A673 (cell line): ENCODE measurements around the gene GAMT. TPM values are rescaled to one million over a fixed set of nuclear protein-coding genes. Genes with fewer than 3 reads are reported as not detected.

ENCODE experiments used
- BruUV-seq: library from RNA; stranded (reverse); fragments of 400-500 nt; replicated peaks from 2 replicates; lab custom pipeline; 2021; lab: Mats Ljungman, UMichigan
- CTCF ChIA-PET: fragments of 300-600 bp; sonication (Branson Sonifier 250); formaldehyde crosslinking; loops from one replicate; lab custom pipeline; 2022; ENCODE audit warnings: antibody characterized with exemption; lab: Charles Lee
- POLR2A ChIA-PET: fragments of 300-600 bp; sonication (Branson Sonifier 250); formaldehyde crosslinking; loops from one replicate; lab custom pipeline; 2022; ENCODE audit warnings: antibody characterized with exemption; ENCODE audit not compliant: low non-redundant PET; lab: Charles Lee
- DNase-seq: peaks from one replicate; pipeline ENCODE4 v3.0.0-alpha.2; 2015; ENCODE audit warnings: low spot score
- H3K27ac ChIP-seq: fragments of 200-600 bp; sonication (generic); 2 replicates; pipeline ENCODE4 v1.5.1; 2016; ENCODE audit warnings: mixed run types, low read depth, mild to moderate bottlenecking, mixed read lengths, antibody characterized with exemption, low read length; ENCODE audit not compliant: poor library complexity, severe bottlenecking
- H3K27me3 ChIP-seq: fragments of 200-600 bp; sonication (generic); replicated peaks from 2 replicates; pipeline ENCODE4 v1.6.1; 2017; ENCODE audit warnings: mixed run types, low read depth, mild to moderate bottlenecking, mixed read lengths, antibody characterized with exemption, low read length; ENCODE audit not compliant: insufficient read depth, poor library complexity
- H3K36me3 ChIP-seq: fragments of 200-600 bp; sonication (generic); 2 replicates; pipeline ENCODE4 v1.6.1; 2016; ENCODE audit warnings: mixed run types, mild to moderate bottlenecking, mixed read lengths, antibody characterized with exemption, low read length; ENCODE audit not compliant: insufficient read depth, poor library complexity, severe bottlenecking
- H3K4me1 ChIP-seq: fragments of 200-600 bp; sonication (generic); 2 replicates; pipeline ENCODE4 v1.6.1; 2017; ENCODE audit warnings: mixed run types, mild to moderate bottlenecking, mixed read lengths, antibody characterized with exemption, low read length; ENCODE audit not compliant: insufficient read depth, poor library complexity, severe bottlenecking
- H3K4me3 ChIP-seq: fragments of 200-600 bp; sonication (generic); 2 replicates; pipeline ENCODE4 v1.5.1; 2016; ENCODE audit warnings: low read depth, mixed run types, mild to moderate bottlenecking, mixed read lengths, low read length; ENCODE audit not compliant: poor library complexity, severe bottlenecking
- H3K9me3 ChIP-seq: fragments of 200-600 bp; sonication (generic); 2 replicates; pipeline ENCODE4 v1.6.1; 2016; ENCODE audit warnings: mixed run types, low read depth, mild to moderate bottlenecking, mixed read lengths, antibody characterized with exemption, low read length; ENCODE audit not compliant: poor library complexity, severe bottlenecking
- EZH2 ChIP-seq: fragments of 200-600 bp; sonication (generic); IDR thresholded peaks from 2 replicates; pipeline ENCODE4 v1.6.1; 2017; ENCODE audit warnings: borderline replicate concordance, low read depth, mild to moderate bottlenecking, mixed read lengths, antibody characterized with exemption, low read length; ENCODE audit not compliant: poor library complexity, severe bottlenecking
- intact Hi-C: fragments of 100-400 bp; cut with micrococcal nuclease; formaldehyde crosslinking; loops from one replicate; pipeline ENCODE4 v1.10.0; 2022; ENCODE audit not compliant: unreplicated experiment
- total RNA-seq: library from RNA; stranded (reverse); gene quantifications from 2 replicates; pipeline ENCODE4 v1.2.3, GENCODE V29; 2021
- TF ChIP-seq, protein P1 (sequence below): fragments of 300-800, 200-600 bp; sonication (generic); conservative IDR thresholded peaks from 2 replicates; pipeline ENCODE4 v1.5.1; 2017; ENCODE audit warnings: low read depth, mild to moderate bottlenecking, antibody characterized with exemption, low read length, moderate library complexity, mixed read lengths

GAMT gene
- total RNA-seq, 1 experiment from 2014 or later = 18.8 TPM

DNA sequence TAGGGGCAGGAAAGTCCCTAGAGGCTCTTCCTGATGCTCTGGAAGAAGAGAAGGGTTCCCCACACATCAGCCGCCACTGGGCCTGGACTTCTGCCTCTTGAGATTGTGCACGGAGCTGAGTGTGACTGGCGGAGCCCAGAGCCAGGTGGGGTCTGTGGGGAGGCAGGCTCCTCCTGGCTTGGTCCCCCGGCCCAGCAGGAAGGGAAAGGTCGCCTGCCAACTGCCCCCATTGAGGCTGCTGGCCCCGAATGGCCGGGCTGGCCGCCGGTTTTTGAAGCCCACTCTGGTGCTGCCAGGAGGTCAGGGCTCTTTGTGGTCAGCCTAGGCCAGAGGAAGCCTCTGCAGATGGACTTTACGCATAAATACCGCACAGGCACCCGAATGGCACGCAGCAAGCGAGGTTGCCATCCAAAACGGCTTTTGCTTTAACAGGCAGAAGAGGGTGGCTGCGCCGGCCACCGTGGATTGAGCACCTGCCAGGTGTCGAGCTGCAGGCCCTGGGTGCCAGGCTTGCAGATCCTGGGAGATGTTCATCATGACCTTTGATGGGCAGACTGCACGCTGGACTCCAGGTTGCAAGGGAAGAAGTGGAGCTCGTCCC lies 11.1 kb upstream of the GAMT start:
- CTCF ChIA-PET = no interaction called here
- POLR2A ChIA-PET = interaction anchor here (0.6 kb wide), 1 partner anchor 439 kb away, joined by 5 read pairs; no protein-coding TSS in a partner anchor

DNA sequence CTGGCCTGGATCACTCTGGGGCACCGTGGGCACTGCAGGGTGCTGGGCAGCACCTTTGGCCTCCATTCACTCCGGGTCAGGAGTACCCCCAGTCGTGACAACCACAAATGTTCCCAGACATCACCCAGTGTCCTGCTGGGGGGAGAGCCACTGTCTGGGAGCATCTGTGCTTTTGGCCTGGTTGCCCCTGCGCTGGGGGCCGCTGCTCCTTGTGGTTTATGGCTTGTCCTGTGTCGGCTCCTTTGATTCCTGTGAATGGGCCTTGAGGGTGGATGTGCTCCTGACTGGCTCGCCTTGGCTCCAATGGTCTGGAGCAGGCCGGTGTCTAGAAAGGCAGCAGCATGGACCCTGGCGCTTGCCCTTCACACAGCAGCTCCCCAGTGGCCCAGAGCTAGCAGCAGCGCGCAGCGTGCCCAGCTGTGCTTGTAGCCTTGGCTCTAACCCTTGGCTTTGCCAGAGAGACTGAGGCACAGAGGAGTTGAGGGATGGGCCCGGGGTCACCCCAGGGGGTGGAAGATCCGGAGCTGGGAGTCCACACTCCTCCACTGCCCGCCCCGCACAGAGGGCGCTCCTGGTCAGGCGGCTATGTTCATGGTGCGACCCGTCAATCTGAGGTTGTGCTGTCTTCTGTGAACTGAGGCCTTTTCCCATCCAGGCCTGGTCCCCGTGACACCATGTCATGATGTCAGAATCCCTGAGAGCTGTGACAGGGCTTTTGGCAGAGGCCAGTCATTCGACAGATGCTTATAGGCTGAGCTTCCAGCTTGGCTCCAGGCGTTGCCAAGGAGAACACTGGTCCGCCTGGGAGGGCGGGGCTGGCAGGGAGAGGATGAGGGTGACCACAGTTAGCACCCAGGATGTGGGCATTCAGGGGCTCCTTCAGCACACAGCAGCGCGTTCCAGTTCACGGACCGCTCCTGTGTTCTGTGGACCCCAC lies 10.2 kb upstream of the GAMT start:
- H3K4me1 ChIP-seq = peaks cover 37% of the 10 kb centered on the region

More for the DNA sequence above, 11.1 kb upstream of the GAMT start:
- Histone ChIP-seq H3K27ac (peak overlapping the region; percentile 10), H3K27me3 (no peaks in the 10 kb centered on the region), H3K36me3 (peaks cover 34% of the 10 kb centered on the region), H3K4me1 (peaks cover 38% of the 10 kb centered on the region), H3K4me3 (no peak overlapping the region), H3K9me3 (no peaks in the 10 kb centered on the region)
- BruUV-seq = no TSS peak
- intact Hi-C loops = no loop called here
- no peak for TF ChIP-seq EZH2
- TF ChIP-seq, protein P1, sequence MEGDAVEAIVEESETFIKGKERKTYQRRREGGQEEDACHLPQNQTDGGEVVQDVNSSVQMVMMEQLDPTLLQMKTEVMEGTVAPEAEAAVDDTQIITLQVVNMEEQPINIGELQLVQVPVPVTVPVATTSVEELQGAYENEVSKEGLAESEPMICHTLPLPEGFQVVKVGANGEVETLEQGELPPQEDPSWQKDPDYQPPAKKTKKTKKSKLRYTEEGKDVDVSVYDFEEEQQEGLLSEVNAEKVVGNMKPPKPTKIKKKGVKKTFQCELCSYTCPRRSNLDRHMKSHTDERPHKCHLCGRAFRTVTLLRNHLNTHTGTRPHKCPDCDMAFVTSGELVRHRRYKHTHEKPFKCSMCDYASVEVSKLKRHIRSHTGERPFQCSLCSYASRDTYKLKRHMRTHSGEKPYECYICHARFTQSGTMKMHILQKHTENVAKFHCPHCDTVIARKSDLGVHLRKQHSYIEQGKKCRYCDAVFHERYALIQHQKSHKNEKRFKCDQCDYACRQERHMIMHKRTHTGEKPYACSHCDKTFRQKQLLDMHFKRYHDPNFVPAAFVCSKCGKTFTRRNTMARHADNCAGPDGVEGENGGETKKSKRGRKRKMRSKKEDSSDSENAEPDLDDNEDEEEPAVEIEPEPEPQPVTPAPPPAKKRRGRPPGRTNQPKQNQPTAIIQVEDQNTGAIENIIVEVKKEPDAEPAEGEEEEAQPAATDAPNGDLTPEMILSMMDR = no peak
- no peak for DNase-seq

DNA sequence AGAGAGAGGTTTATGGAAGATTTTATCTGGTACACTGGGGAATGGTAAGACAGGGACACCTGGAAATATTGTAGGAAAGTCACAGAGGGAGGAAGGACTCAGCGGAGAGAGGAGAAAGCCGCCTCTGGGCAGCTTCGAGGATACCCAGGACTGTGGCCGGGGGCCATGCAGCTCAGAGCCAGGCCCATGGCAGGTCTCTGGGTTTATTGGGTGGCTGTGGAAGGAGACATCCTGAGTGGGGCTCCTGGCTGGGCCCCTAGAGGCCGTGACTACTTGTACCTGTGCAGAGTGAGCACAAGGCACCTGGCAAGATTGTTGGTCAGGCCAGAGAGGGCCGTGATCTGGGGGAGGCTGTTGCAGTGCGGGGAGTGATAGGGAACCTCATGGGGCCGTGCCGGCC lies 9.4 kb upstream of the GAMT start:
- no peak overlapping the region for H3K4me3 ChIP-seq
- peak overlapping the region; percentile 54 for H3K27ac ChIP-seq
- no peak for DNase-seq
- H3K4me1 ChIP-seq = peaks cover 33% of the 10 kb centered on the region
- peaks cover 29% of the 10 kb centered on the region for H3K36me3 ChIP-seq
- intact Hi-C loops = no loop called here
- BruUV-seq = no TSS peak
- TF ChIP-seq, protein P1 = no peak
- no peak for TF ChIP-seq EZH2
- POLR2A ChIA-PET = no interaction called here
- no peaks in the 10 kb centered on the region for H3K27me3 ChIP-seq
- no peaks in the 10 kb centered on the region for H3K9me3 ChIP-seq
- CTCF ChIA-PET = no interaction called here

More for the DNA sequence above, 10.2 kb upstream of the GAMT start:
- peaks cover 29% of the 10 kb centered on the region for H3K36me3 ChIP-seq
- no peaks in the 10 kb centered on the region for H3K9me3 ChIP-seq
- peak overlapping the region; percentile 54 for H3K27ac ChIP-seq
- peak; percentile 46 for DNase-seq
- ChIA-PET CTCF (no interaction called here), POLR2A (no interaction called here)
- no TSS peak for BruUV-seq
- TF ChIP-seq, protein P1 = no peak
- no peak for TF ChIP-seq EZH2
- intact Hi-C loops = no loop called here
- no peak overlapping the region for H3K4me3 ChIP-seq
- no peaks in the 10 kb centered on the region for H3K27me3 ChIP-seq
